DMS 273 (cell line): ENCODE data around the gene MXI1.
"Not testable (repeated sequence)": the region's sequence is repeated elsewhere in the genome, so short reads cannot be mapped to it uniquely, and the experiment has no call there.

ENCODE experiments used
- DNase-seq: peaks from one replicate; lab custom pipeline; 2025; ENCODE audit not compliant: unreplicated experiment; lab: John Stamatoyannopoulos, UW

The MXI1 gene

DNA sequence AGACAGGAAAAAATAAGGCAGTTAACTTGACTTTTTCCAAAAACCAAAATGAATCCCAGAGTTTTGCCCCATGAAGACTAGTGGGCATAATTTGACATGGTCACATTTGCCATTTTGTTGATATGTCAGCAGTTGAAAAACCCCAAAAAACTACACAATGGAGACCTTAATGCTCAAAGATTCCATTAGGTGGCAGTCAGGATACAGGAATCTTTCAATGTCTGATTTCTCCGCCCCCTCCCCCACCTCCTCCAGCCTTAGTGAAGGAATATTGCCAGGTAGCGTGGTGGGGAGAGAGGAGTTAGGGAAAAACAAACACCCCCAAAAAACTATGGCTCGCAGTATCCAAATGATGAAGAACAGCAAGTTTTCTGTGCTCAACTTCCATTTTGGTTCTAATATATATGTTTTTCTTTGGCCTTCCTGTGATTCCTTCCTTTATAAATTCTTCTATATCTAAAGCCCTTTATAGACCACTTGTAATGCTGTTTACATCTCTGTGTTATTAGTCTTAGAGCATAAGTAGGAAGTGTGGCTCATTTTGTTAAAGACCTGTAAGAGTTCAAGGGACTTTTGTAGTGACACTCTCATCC, 104.0 kb downstream of the MXI1 start:
- peak; percentile 79 for DNase-seq

DNA sequence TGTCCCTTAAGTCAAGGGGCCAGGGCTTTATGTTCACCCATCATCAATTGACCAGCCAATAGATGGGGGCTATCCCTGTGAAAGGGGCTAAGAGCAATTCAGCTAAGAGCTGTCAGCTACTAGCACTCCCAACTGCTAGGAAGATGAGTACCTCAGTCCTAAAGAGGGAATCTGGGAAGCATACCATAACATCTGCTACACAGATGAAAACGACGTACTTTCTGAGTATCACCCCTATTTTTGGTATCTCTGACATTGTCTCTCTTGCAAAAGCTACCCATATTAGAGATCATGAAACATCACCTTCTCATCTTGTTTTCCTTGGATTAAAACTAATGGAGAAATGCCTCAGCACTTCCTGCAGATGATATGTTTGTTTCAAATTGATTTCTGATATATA, 104.8 kb downstream of the MXI1 start:
- DNase-seq = no peak

DNA sequence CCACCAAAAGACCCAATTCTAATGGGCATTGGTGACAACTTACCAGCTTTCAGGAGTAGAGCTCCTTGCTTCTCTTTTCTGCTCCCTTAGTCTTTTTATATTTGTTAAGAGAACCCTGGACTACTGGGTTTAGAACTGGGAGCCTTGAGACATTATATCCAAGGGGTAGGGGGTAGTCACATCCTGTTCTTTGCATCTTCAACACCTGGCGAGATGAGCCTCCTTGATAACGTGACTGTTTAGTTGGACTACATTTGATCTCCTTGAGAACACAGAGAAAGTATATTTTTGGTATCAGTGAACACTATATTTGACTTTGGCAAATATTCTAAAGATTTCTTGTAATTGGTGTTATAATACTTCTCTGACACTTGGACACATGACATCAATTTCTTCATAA, 106.3 kb downstream of the MXI1 start:
- no peak for DNase-seq

DNA sequence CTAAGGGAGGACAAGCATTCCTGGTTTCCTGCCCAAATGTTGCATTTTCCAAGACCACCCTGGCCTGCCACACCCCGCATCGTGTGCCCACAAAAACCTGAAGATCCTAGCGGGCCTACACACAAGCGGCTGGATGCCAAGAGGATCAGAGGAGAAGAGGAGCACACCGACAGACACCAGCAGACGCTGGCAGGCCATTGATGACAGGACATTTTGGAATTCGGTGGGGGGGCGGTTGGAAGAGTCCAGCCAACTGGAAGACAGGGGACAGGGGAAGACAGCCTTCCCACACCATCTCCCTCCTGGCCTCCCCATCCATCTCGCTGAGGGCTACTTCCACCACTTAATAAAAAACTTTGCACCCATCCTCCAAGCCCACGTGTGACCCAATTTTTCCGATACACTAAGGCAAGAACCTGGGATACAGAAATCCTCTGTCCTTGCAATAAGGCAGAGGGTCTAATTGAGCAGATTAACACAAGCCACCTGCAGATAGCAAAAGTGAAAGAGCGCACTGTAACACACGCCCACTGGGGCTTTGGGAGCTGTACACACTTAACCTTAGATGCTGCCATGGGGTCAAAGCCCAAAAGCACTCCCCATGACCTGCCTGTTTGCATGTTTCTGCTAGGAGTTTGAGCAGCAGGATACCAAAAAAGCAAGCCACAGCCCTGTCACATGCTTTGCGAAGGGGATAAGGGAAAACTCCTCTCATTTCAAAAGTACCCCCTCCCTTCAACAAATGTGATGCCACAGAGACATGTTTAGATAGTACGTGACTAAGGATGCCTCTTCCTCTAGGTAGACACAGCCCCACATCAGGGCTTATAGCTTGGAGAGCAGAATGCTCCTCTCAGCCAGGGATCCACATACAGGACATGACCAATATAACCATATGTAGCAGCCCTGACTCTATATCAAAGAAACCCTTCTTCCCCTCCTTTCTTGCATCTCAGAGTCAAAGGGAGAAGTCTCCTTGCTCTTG, 110.8 kb downstream of the MXI1 start:
- DNase-seq = no peak

DNA sequence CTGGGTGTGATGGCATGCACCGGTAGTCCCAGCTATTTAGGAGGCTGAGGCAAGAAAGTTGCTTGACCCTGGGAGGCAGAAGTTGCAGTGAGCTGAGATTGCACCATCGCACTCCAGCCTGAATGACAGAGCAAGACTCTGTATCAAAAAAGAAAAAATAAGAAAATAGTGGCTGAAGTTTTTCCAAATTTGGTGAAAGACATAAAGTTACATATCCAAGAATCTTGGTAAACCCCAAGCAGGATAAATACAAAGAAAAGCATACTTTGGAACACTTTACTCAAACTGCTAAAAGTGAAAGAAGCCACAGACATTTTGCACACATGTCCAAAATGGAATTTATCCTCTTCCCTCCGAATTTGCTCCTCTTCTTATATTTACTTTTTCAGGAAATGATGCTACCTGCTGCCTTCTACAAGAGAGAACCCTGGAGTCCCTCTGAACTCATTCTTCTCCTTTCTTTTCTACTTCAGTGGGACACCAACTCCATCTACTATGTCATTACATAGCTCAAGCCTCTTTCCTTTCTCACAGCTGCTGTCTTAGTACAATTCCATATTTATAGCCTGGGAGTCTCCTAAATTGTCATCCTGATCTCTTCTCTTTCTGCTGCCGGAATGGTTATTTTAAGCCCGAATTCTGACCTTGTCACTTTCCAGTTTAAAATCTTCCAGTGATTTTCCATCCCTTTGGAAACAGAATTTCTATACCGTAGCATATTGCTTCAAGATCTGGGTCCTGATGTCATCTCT, 114.6 kb downstream of the MXI1 start:
- no peak for DNase-seq

DNA sequence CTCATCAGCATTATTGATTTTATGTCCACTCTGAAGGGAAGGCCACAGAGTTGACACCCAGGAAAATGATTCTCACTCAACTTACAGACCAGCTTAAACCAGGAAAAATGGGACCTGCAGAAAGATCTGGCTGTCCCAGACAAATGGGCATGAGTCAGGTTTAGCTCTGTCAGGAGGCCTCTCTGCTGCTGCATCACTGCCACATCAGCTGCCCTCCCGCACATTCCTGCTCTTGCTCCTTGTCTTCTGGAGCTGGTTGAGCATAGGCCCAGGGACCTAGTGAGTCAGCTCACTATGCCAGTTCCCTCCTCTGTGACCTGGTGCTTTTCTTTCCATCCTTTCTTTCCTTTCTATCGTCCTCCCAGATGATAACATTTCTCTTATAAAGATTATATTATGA, 116.1 kb downstream of the MXI1 start:
- DNase-seq = no peak

DNA sequence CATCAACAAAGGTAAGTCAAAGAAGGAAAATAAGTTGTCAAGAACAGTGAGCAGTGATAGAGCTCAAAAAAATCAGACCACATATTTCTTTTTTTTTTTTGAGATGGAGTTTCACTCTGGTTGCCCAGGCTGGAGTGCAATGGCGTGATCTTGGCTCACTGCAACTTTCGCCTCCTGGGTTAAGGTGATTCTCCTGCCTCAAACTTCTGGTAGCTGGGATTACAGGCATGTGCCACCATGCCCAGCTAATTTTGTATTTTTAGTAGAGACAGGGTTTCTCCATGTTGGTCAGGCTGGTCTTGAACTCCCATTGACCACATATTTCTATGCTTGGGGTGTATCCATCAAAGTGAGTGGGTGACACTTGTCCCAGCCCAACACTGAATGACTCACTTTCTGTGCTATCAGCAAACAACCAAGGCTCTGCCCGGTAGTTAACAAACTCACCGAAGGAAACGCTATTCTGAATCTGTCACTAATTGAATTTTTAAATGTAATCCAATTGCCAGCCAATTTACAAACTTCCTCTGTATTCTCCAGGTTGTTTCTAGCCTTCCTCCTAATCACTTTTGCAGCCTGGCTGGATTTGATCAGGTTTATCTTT, 116.9 kb downstream of the MXI1 start:
- no peak for DNase-seq

DNA sequence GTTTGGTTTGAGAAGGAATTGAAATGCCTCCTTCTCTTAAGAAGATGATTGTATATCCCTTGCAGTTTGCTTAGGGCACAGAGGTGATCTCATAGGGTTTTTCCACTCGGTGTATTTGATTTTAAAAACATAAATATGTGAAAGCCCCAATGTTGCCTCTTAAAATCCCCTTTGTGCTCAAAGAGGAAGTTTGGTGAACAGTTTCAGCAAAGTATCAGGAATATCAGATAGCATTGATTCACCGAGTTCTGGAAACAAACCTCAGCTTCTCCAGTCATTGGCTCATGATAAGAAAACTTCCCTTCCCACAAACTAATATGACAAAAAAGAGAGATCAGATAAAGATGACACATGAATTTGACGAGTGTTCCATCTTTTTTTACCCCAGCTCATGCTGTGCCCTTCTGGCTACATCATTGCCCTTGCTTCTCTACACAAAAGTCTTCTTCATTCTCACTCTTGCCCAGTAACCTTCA, 117.4 kb downstream of the MXI1 start:
- DNase-seq = no peak

DNA sequence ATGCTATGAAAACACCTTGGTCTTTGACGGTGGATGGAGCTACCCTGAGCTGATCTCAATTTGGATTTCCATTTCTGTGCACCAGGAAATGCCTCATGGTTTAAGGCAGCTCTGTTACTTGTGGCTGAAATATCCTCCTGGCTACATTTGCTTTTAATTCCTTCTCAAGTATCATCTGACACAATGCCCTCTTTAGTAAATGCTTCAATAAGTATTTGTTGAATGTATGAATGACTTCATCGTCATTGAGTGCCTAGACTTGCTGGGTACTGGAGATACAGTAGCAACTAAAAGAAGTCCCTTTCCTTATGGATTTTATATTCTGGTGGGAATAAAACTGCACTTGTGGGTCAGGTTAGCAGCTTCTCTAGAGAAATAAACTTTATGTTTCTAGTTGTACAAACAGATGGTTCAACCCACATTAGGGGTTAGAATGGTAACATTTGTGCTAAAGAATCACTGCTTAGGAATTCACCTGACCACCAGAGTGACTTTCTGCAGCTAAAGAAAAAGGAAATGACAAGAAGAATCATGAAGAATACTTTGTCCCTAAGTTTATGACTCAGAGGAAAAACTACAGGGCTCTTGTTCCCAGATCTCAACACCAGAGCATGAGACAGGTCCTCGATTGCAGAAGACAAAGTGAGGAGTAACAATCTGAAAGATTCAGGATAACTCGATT, 119.1 kb downstream of the MXI1 start:
- DNase-seq = no peak

DNA sequence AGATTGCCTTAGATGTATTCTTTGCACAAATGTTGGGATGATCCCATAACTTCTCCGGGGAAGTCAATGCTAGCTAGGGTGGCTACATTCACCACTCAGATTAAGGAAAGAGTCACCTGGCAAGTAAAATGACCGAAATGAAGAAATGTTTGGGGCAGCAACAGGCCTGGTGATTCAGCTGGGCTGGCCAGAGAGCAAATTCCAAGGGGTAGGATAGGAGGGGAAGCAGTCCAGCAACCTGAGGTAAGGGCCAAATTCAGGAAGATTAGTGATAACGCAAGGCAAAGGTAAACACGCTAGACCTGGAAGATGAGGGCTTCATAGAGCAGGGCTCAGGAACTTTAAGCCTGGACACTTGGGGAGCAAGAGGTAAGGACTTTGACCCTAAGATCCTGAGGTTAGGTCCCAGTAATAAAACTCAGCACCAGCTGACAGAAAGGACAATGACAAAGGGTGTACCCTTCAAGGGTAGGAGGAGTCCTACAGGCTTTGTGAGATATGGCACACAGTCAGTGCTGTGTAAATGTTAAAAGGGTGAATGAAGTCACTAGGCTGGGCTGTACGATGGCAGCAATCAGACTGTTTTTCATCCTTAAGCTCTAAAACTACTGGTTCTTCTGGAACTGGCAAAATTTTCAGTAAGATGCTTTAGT, 120.0 kb downstream of the MXI1 start:
- DNase-seq = no peak

DNA sequence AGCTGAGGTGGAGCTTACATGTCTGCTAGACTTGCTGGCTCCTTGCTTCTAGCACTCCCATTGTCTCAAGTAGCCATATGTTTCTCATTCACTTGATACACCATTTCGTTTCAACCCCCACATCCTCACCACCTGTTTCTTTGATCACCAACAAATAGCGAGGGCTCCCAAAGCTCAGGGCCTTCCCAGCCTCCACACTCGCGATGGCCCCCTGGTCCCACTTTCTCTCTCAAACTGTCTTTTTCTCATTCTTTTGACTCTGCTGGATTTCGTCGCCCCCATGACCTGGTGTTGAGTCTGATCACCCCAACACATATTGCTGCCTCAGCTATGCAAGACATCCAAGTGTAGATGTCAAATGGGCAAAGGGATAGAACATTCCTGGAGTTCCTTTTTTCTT, 123.3 kb downstream of the MXI1 start:
- DNase-seq = peak; percentile 6

DNA sequence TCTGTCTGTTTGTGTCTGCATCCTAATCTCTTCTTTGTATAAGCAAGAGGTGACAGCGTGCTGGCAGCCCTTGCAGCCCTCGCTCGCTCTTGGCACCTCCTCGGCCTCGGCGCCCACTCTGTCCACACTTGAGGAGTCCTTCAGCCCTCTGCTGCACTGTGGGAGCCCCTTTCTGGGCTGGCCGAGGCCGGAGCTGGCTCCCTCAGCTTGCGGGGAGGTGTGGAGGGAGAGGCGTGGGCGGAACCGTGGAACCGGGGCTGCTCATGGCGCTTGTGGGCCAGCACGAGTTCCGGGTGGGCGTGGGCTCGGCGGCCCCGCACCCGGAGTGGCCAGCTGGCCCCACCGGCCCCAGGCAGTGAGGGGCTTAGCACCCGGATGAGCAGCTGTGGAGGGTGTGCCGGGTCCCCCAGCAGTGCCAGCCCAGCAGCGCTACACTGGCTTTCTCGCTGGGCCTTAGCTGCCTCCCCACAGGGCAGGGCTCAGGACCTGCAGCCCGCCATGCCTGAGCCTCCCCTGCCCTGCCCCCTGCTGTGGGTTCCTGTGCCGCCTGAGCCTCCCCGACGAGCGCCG, 123.9 kb downstream of the MXI1 start:
- not testable (repeated sequence) for DNase-seq

DNA sequence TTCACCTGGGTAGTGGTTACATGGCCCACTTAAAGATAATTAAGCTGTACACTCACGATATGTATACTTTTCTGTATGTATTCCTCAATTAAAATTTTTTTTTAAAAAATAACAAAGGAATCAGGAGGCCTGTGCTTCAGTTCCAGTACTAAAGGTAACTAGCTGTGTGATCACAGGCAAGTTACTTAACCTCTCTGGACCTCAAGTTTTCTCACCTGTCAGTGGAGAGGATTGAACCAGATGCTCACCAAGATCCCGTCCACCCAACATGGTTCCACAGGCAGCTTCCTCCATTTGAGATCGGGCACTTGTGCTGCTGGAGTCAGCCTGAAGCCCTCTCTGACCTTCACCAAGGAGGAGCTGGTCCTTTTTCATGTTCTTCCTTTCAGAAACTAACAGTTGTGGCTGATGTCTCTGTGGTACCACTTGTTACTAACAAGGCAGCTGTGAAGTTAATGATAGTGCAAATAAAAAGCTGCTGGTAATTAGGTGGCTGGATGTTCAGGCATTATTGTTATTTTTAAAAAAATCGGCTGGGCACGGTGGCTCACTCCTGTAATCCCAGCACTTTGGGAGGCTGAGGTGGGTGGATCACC, 126.8 kb downstream of the MXI1 start:
- no peak for DNase-seq

DNA sequence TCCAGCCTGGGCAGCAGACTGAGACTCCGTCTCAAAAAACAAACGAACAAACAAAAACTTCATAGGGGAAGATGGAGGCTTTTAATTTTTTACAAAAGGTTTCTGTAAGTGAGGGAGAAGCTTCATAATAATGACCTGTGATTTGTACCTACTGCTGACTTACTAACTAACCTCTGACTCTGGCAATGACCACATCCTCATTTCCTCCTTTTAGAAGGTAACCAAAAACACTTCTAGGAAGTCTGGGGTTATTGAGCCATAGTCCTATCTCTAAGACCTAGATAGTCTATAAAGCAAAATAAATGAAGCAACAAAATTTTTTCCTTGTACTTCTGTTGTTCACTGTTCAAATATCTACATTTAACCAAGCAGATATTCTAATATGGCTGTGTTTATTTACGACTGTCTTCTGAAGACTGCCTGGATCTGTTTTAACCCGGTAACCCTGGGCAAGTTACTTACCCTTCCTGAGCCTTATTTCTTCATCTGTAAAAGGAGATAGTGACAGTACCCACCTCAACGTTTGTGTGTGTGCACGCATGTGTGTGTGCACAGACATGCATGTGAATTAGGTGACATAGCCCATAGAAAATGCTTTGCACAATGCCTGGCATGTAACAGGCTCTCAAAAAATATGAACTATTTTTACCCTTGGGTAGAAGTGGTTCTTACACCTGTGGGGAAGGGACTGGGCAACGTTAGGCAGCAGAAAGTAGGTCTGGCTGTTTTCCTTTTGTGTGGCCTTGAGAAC, 128.1 kb downstream of the MXI1 start:
- no peak for DNase-seq

DNA sequence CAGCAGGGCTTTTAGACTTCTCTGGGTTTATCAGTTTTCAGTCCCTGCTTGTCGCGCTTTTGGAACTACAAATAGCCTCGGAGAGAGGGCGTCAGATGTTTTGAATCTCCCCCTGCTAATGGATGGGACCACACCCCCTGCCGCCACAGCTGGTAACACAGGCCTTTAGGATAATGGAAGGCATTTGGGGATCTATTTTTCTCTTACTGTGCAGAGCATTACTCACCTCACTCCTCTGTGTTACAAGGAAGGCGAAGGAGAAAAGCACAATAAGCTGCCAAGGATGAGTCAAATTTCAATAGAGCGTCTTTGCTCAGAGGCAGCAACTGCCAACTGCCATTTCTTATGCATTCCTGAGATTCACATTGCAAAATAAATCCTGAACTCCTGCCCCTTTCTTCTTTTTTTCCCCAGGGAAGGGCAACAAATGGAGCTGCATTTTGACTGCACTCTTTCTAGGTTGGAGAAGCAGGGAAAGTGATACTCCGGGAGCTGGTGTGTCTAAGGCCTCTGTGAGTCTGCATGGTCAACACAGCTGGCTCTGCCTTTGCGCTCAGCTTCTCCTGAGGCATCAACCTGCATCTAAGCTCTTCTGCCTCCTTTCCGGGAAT, 128.8 kb downstream of the MXI1 start:
- peak; percentile 43 for DNase-seq
